OCI-LY1 (cell line): ENCODE results near the gene SPA17.

ENCODE experiments used
- CTCF ChIP-seq: fragments of 200-600 bp; sonication (generic), shearing (Covaris generic); IDR thresholded peaks from 2 replicates; pipeline ENCODE4 v1.5.1; 2017; ENCODE audit warnings: mild to moderate bottlenecking, antibody characterized with exemption, low read length, moderate library complexity, mixed read lengths
- EZH2 ChIP-seq: fragments of 200-600 bp; sonication (generic), shearing (Covaris generic); IDR thresholded peaks from 2 replicates; pipeline ENCODE4 v1.8.0; 2017; ENCODE audit warnings: borderline replicate concordance, mixed run types, mild to moderate bottlenecking, antibody characterized with exemption, low read length, moderate library complexity, mixed read lengths

- TF ChIP-seq CTCF: no peak
- TF ChIP-seq EZH2: no peak
Observed at GRCh38 chr11:124724979-124725718, 51.4 kb downstream of the SPA17 start.
